Nephron progenitor cell (in vitro differentiated cells): ENCODE data around the gene BTN3A1.

Source experiments
- DNase-seq: peaks from one replicate; pipeline ENCODE4 v3.0.0; 2021
- H3K27ac Mint-ChIP-seq: 2 replicates; pipeline ENCODE4 v1.8.0; 2021; ENCODE audit warnings: mild to moderate bottlenecking, moderate library complexity, mixed read lengths
- H3K27me3 Mint-ChIP-seq: 2 replicates; pipeline ENCODE4 v1.8.0; 2021; ENCODE audit warnings: mild to moderate bottlenecking, low read depth, mixed read lengths; ENCODE audit not compliant: poor library complexity
- H3K36me3 Mint-ChIP-seq: 2 replicates; pipeline ENCODE4 v1.8.0; 2021; ENCODE audit warnings: low read depth, mixed read lengths
- H3K4me1 Mint-ChIP-seq: 2 replicates; pipeline ENCODE4 v1.8.0; 2021; ENCODE audit warnings: mixed read lengths
- H3K4me3 Mint-ChIP-seq: 2 replicates; pipeline ENCODE4 v1.8.0; 2021; ENCODE audit warnings: mild to moderate bottlenecking, moderate library complexity, mixed read lengths
- H3K9me3 Mint-ChIP-seq: 2 replicates; pipeline ENCODE4 v1.8.0; 2021; ENCODE audit warnings: mild to moderate bottlenecking, moderate library complexity, mixed read lengths
- TF ChIP-seq, protein P1 (sequence below): fragments of 200-600 bp; sonication (generic); IDR thresholded peaks from 2 replicates; pipeline ENCODE4 v1.5.0; 2021; ENCODE audit warnings: antibody characterized with exemption

BTN3A1 gene

DNA sequence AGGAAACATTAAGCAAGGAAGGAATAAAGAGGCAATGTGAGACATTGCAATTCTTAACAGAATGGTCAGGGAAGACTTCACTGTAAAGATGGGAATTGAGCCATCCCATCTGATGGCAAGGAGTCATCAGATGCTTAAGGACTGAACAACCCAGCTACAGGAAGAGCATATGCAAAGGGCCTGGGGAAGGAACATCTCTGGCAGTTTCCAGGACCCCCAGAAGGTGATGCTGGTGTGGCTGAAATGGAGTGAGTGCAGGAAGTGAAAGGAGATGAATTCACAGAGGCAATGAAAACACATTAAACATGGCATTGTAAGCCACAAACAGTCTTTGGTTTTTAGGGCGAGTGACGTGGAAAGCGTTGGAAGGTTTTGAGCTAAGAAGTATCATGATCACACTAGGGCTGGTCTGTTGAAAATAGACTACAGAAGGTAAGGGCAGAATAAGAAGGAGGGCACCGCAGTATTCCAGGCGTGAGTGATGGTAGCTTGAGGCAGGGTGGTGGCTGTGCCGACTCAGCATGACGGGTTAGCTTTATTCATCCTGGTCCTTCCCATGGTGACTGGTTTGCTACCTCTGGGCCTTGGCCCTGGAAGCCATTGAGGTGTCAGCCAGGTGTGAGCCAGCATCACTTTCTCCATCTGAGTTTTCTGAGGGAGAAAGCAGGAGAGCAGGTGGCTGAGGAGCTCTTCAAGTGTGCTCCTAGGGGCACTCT, 62.5 kb downstream of the BTN3A1 start:
- Mint-ChIP-seq H3K4me1 (peaks cover 23% of the 10 kb centered on the region), H3K9me3 (no peaks in the 10 kb centered on the region), H3K36me3 (peaks cover 99% of the 10 kb centered on the region), H3K27ac (no peak overlapping the region), H3K4me3 (no peak overlapping the region), H3K27me3 (no peaks in the 10 kb centered on the region)
- DNase-seq, result no peak
- TF ChIP-seq, protein P1, sequence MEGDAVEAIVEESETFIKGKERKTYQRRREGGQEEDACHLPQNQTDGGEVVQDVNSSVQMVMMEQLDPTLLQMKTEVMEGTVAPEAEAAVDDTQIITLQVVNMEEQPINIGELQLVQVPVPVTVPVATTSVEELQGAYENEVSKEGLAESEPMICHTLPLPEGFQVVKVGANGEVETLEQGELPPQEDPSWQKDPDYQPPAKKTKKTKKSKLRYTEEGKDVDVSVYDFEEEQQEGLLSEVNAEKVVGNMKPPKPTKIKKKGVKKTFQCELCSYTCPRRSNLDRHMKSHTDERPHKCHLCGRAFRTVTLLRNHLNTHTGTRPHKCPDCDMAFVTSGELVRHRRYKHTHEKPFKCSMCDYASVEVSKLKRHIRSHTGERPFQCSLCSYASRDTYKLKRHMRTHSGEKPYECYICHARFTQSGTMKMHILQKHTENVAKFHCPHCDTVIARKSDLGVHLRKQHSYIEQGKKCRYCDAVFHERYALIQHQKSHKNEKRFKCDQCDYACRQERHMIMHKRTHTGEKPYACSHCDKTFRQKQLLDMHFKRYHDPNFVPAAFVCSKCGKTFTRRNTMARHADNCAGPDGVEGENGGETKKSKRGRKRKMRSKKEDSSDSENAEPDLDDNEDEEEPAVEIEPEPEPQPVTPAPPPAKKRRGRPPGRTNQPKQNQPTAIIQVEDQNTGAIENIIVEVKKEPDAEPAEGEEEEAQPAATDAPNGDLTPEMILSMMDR, result no peak
